ENCODE results near the gene OR2T3. TPM values are rescaled to one million over a fixed set of nuclear protein-coding genes. Genes with fewer than 3 reads are reported as not detected.
"Not testable (repeated sequence)": the region's sequence is repeated elsewhere in the genome, so short reads cannot be mapped to it uniquely, and the experiment has no call there.

The OR2T3 gene
- polyA plus RNA-seq (ENCODE audit: insufficient read depth in 1 of 5, insufficient read length in 5 of 5, low replicate concordance in 1 of 5) = not detected
- long read RNA-seq, donor 1 = 0 reads
- long read RNA-seq, donor 2 = 0 reads
- long read RNA-seq, donor 3 = 0 reads
- long read RNA-seq, donor 4 = 0 reads
- long read RNA-seq, donor 5 = 0 reads
- long read RNA-seq, donor 6 = 0 reads
- long read RNA-seq, donor 7 = 0 reads
- long read RNA-seq, donor 8 = 0 reads

GRCh38 chr1:248473051-248473450 is at the start of gene OR2T3:
OR2T3 (plus strand) TSS chr1:248473351; CDS start chr1:248473351, 0 bp downstream.
- DNase-seq = not testable (repeated sequence)

- not testable (repeated sequence) for DNase-seq
Observed at GRCh38 chr1:248427526-248428191, 45.5 kb upstream of the OR2T3 start.

GRCh38 chr1:248428192-248428533 is 45.0 kb upstream of the OR2T3 start:
- not testable (repeated sequence) for DNase-seq

GRCh38 chr1:248431683-248432082 is 41.5 kb upstream of the OR2T3 start:
- DNase-seq = not testable (repeated sequence)

- DNase-seq = not testable (repeated sequence)
Observed at GRCh38 chr1:248432201-248432600, 41.0 kb upstream of the OR2T3 start.

GRCh38 chr1:248433811-248434415 is 39.2 kb upstream of the OR2T3 start:
- not testable (repeated sequence) for DNase-seq

- DNase-seq = not testable (repeated sequence)
Observed at GRCh38 chr1:248434913-248435312, 38.2 kb upstream of the OR2T3 start.

GRCh38 chr1:248436303-248436702 is 36.8 kb upstream of the OR2T3 start:
- DNase-seq = not testable (repeated sequence)

GRCh38 chr1:248438668-248439067 is 34.5 kb upstream of the OR2T3 start:
- DNase-seq = not testable (repeated sequence)

- DNase-seq = not testable (repeated sequence)
Observed at GRCh38 chr1:248439283-248439682, 33.9 kb upstream of the OR2T3 start.

GRCh38 chr1:248442500-248443277 is 30.5 kb upstream of the OR2T3 start:
- not testable (repeated sequence) for DNase-seq

GRCh38 chr1:248444603-248445002 is 28.5 kb upstream of the OR2T3 start:
- not testable (repeated sequence) for DNase-seq

- not testable (repeated sequence) for DNase-seq
Observed at GRCh38 chr1:248445399-248445798, 27.8 kb upstream of the OR2T3 start, which contains the start of gene OR2T2. OR2T2 (plus strand) TSS chr1:248445637; CDS start chr1:248452798, 7,161 bp downstream.

- DNase-seq = not testable (repeated sequence)
Observed at GRCh38 chr1:248448409-248449074, 24.6 kb upstream of the OR2T3 start.

- not testable (repeated sequence) for DNase-seq
Observed at GRCh38 chr1:248449821-248450465, 23.2 kb upstream of the OR2T3 start.

- DNase-seq = not testable (repeated sequence)
Observed at GRCh38 chr1:248450466-248451145, 22.5 kb upstream of the OR2T3 start.

- DNase-seq = not testable (repeated sequence)
Observed at GRCh38 chr1:248453619-248454018, 19.5 kb upstream of the OR2T3 start.

- DNase-seq = not testable (repeated sequence)
Observed at GRCh38 chr1:248455045-248455444, 18.1 kb upstream of the OR2T3 start.

- not testable (repeated sequence) for DNase-seq
Observed at GRCh38 chr1:248456635-248457034, 16.5 kb upstream of the OR2T3 start.

GRCh38 chr1:248459117-248459516 is 14.0 kb upstream of the OR2T3 start:
- DNase-seq = not testable (repeated sequence)

Measured in right lung (tissue), 10 donors.